Measurements from ENCODE around the gene FARSB. TPM values are rescaled to one million over a fixed set of nuclear protein-coding genes. Genes with fewer than 3 reads are reported as not detected.

FARSB gene
- total and polyA plus RNA-seq, 2 donors (not counting 1 experiment from before 2014, with no cell fraction given) = 9.4 to 34.8 TPM

DNA sequence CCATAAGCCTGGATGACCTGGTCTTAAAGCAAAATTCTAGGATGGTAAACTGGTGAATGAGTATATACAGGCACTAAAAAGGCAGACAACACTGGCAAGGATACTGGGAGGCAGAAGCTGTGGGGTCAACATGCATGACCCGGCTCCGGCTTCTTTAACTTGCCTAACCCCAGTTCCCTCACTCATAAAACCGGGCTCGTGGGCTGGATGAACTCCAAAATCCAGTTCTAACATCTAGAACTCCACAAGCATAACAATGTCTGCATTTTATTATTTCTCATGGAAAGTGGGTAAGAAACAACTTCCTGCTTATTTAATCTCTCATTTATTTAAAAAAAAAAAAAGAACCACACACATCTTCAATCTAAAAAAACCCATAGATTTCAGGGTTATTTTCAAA lies 57.3 kb downstream of the FARSB start:
- no peaks in the 10 kb centered on the region for H3K9me3 ChIP-seq (ENCODE audit: control insufficient read depth, insufficient read depth, low read depth, low read length)
- no peak overlapping the region for H3K9ac ChIP-seq (ENCODE audit: insufficient read depth, low read length)
- H3K4me3 ChIP-seq (replicated peaks in 1 of 4; ENCODE audit: control extremely low read depth in 1 of 4, insufficient read depth in 1 of 4, low read depth in 3 of 4, low read length in 4 of 4) = no peak overlapping the region
- H2AFZ ChIP-seq (ENCODE audit: low read length) = no peak overlapping the region
- H3K4me2 ChIP-seq (ENCODE audit: extremely low read depth, insufficient read depth, low read length) = no peak overlapping the region
- H3K4me1 ChIP-seq (ENCODE audit: control insufficient read depth, extremely low read depth, insufficient read depth, low read length) = peaks cover 2% of the 10 kb centered on the region
- no peak overlapping the region for H3K27ac ChIP-seq (ENCODE audit: insufficient read depth, low read length)
- H4K20me1 ChIP-seq (ENCODE audit: control insufficient read depth, extremely low read depth, insufficient read depth, low read length) = no peaks in the 10 kb centered on the region
- no peaks in the 10 kb centered on the region for H3K79me2 ChIP-seq (ENCODE audit: control insufficient read depth, insufficient read depth, low read length)
- no peak for DNase-seq (ENCODE audit: low read depth in 2 of 2)
- TF ChIP-seq EZH2 (IDR thresholded peaks at IDR 0.05; ENCODE audit: low read length, missing control alignments) = no peak
- TF ChIP-seq, protein P1, sequence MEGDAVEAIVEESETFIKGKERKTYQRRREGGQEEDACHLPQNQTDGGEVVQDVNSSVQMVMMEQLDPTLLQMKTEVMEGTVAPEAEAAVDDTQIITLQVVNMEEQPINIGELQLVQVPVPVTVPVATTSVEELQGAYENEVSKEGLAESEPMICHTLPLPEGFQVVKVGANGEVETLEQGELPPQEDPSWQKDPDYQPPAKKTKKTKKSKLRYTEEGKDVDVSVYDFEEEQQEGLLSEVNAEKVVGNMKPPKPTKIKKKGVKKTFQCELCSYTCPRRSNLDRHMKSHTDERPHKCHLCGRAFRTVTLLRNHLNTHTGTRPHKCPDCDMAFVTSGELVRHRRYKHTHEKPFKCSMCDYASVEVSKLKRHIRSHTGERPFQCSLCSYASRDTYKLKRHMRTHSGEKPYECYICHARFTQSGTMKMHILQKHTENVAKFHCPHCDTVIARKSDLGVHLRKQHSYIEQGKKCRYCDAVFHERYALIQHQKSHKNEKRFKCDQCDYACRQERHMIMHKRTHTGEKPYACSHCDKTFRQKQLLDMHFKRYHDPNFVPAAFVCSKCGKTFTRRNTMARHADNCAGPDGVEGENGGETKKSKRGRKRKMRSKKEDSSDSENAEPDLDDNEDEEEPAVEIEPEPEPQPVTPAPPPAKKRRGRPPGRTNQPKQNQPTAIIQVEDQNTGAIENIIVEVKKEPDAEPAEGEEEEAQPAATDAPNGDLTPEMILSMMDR (conservative IDR thresholded peaks at IDR 0.05 in 1 of 2, IDR thresholded peaks at IDR 0.05 in 1 of 2; ENCODE audit: low read depth in 1 of 2, low read length in 2 of 2) = no peak
- H3K36me3 ChIP-seq (ENCODE audit: control insufficient read depth, insufficient read depth, low read length) = peaks cover 2% of the 10 kb centered on the region
- no peaks in the 10 kb centered on the region for H3K27me3 ChIP-seq (ENCODE audit: control insufficient read depth, insufficient read depth, low read length)

DNA sequence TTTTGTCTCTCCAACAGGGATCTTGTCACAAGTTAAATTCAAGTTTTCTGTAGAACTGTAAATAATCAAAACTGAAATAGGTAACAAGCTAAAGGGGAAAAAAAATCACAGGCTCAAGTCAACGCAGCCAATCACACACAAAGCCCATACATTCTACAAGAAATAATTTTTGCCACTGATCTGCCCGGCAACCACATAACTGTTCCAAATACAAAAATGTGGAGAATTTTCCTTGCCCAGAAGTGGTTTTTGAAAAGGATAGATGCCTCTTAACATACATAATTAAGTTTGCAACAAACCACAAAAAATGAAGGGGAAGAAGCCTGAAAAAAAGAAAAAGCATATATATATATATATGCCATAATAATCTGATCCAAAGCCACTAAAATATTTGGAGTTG lies 60.3 kb downstream of the FARSB start:
- Histone ChIP-seq H3K4me3 (replicated peaks in 1 of 4; ENCODE audit: control extremely low read depth in 1 of 4, insufficient read depth in 1 of 4, low read depth in 3 of 4, low read length in 4 of 4) (no peak overlapping the region), H2AFZ (ENCODE audit: low read length) (no peak overlapping the region), H3K9ac (ENCODE audit: insufficient read depth, low read length) (no peak overlapping the region), H3K4me2 (ENCODE audit: extremely low read depth, insufficient read depth, low read length) (no peak overlapping the region), H3K9me3 (ENCODE audit: control insufficient read depth, insufficient read depth, low read depth, low read length) (no peaks in the 10 kb centered on the region), H3K27ac (ENCODE audit: insufficient read depth, low read length) (no peak overlapping the region), H3K4me1 (ENCODE audit: control insufficient read depth, extremely low read depth, insufficient read depth, low read length) (peaks cover 2% of the 10 kb centered on the region), H3K79me2 (ENCODE audit: control insufficient read depth, insufficient read depth, low read length) (no peaks in the 10 kb centered on the region), H3K36me3 (ENCODE audit: control insufficient read depth, insufficient read depth, low read length) (peaks cover 7% of the 10 kb centered on the region), H4K20me1 (ENCODE audit: control insufficient read depth, extremely low read depth, insufficient read depth, low read length) (no peaks in the 10 kb centered on the region), H3K27me3 (ENCODE audit: control insufficient read depth, insufficient read depth, low read length) (no peaks in the 10 kb centered on the region)
- TF ChIP-seq, protein P1 (conservative IDR thresholded peaks at IDR 0.05 in 1 of 2, IDR thresholded peaks at IDR 0.05 in 1 of 2; ENCODE audit: low read depth in 1 of 2, low read length in 2 of 2) = no peak
- no peak for TF ChIP-seq EZH2 (IDR thresholded peaks at IDR 0.05; ENCODE audit: low read length, missing control alignments)
- DNase-seq (ENCODE audit: low read depth in 2 of 2) = peak in 1 of 2 donors; percentile 8

DNA sequence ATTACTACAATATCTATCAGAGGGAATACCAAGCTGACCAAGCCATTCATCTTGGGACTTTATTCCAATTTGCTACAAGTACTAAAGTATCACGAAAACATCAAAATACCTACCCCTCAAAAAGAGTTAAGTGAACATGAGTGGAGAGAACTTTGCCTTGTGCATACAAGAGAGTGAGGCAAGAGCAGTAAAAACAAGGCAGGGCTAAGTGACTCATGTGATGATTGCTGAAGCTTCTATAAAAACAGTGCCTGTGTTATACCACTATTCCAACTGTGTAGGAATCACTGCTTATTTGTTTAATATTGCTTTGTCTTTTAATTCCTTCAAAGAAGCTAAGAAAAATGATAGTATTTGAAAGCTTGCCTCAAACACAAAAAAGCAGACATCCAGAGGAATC lies 61.2 kb downstream of the FARSB start:
- Histone ChIP-seq H4K20me1 (ENCODE audit: control insufficient read depth, extremely low read depth, insufficient read depth, low read length) (no peaks in the 10 kb centered on the region), H3K27me3 (ENCODE audit: control insufficient read depth, insufficient read depth, low read length) (no peaks in the 10 kb centered on the region), H3K79me2 (ENCODE audit: control insufficient read depth, insufficient read depth, low read length) (no peaks in the 10 kb centered on the region), H3K4me2 (ENCODE audit: extremely low read depth, insufficient read depth, low read length) (no peak overlapping the region), H3K4me1 (ENCODE audit: control insufficient read depth, extremely low read depth, insufficient read depth, low read length) (peaks cover 2% of the 10 kb centered on the region), H3K36me3 (ENCODE audit: control insufficient read depth, insufficient read depth, low read length) (peaks cover 7% of the 10 kb centered on the region), H3K9me3 (ENCODE audit: control insufficient read depth, insufficient read depth, low read depth, low read length) (no peaks in the 10 kb centered on the region), H2AFZ (ENCODE audit: low read length) (no peak overlapping the region), H3K27ac (ENCODE audit: insufficient read depth, low read length) (no peak overlapping the region), H3K9ac (ENCODE audit: insufficient read depth, low read length) (no peak overlapping the region), H3K4me3 (replicated peaks in 1 of 4; ENCODE audit: control extremely low read depth in 1 of 4, insufficient read depth in 1 of 4, low read depth in 3 of 4, low read length in 4 of 4) (no peak overlapping the region)
- peak; percentile 61 to 81 for DNase-seq (ENCODE audit: low read depth in 2 of 2)
- TF ChIP-seq, protein P1 (conservative IDR thresholded peaks at IDR 0.05 in 1 of 2, IDR thresholded peaks at IDR 0.05 in 1 of 2; ENCODE audit: low read depth in 1 of 2, low read length in 2 of 2) = no peak
- TF ChIP-seq EZH2 (IDR thresholded peaks at IDR 0.05; ENCODE audit: low read length, missing control alignments) = no peak

All from fibroblast of lung (primary cell).